PC-9 (cell line): ENCODE results near the gene GPR12.

Experiments
- EZH2 ChIP-seq: fragments of 200-600 bp; sonication (generic); IDR thresholded peaks from 2 replicates; pipeline ENCODE4 v1.8.0; 2017; ENCODE audit warnings: antibody characterized with exemption, low read depth
- TF ChIP-seq, protein P1 (sequence below): fragments of 200-600 bp; sonication (generic); conservative IDR thresholded peaks from 2 replicates; pipeline ENCODE4 v1.6.1; 2017; ENCODE audit warnings: mixed run types, antibody characterized with exemption, mild to moderate bottlenecking, moderate library complexity

DNA sequence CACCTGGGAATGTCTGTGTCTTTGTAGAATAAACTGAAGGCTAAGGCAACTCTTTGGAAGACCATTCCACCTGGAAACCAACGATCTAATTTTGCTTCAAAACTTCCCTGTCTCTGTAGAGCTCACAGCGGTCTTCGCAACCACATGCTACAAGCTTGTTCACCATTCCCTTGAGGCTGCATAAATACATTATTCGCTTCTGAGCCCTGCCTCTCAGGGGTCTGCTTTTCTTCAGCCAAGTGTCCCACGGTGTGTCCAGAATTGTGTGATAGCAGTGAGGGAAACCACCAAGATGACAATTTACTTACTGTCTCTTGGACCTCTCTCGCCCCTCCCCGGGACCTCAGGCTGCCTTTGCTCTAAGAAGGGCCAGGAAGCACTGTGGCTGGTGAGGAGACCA is 51.1 kb downstream of the GPR12 start:
- TF ChIP-seq, protein P1, sequence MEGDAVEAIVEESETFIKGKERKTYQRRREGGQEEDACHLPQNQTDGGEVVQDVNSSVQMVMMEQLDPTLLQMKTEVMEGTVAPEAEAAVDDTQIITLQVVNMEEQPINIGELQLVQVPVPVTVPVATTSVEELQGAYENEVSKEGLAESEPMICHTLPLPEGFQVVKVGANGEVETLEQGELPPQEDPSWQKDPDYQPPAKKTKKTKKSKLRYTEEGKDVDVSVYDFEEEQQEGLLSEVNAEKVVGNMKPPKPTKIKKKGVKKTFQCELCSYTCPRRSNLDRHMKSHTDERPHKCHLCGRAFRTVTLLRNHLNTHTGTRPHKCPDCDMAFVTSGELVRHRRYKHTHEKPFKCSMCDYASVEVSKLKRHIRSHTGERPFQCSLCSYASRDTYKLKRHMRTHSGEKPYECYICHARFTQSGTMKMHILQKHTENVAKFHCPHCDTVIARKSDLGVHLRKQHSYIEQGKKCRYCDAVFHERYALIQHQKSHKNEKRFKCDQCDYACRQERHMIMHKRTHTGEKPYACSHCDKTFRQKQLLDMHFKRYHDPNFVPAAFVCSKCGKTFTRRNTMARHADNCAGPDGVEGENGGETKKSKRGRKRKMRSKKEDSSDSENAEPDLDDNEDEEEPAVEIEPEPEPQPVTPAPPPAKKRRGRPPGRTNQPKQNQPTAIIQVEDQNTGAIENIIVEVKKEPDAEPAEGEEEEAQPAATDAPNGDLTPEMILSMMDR = no peak
- TF ChIP-seq EZH2 = no peak
